Measurements from ENCODE around the gene TBPL1.
"Not testable (repeated sequence)": the region's sequence is repeated elsewhere in the genome, so short reads cannot be mapped to it uniquely, and the experiment has no call there.

The TBPL1 gene

DNA sequence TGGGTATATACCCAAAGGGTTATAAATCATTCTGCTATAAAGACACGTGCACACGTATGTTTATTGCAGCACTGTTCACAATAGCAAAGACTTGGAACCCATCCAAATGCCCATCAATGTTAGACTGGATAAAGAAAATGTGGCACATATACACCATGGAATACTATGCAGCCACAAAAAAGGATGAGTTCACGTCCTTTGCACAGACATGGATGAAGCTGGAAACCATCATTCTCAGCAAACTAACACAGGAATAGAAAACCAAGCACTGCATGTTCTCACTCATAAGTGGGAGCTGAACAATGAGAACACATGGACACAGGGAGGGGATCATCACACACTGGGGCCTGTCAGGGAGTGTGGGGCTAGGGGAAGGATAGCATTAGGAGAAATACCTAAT lies 16.7 kb upstream of the TBPL1 start:
- not testable (repeated sequence) for H3K4me3 ChIP-seq (ENCODE audit: low read length); H3K36me3 ChIP-seq (ENCODE audit: control insufficient read depth, insufficient read depth, low read length); H3K27ac ChIP-seq (ENCODE audit: low read length); H3K27me3 ChIP-seq (ENCODE audit: control insufficient read depth, insufficient read depth, low read length); H3K4me1 ChIP-seq (ENCODE audit: control insufficient read depth, insufficient read depth, low read length); H3K9me3 ChIP-seq (ENCODE audit: control insufficient read depth, insufficient read depth, low read length); DNase-seq (ENCODE audit: low read depth, low spot score)
- WGBS (ENCODE audit: insufficient coverage, insufficient read length) = no CpG with 5 or more reads among the region's 3 CpGs

- Histone ChIP-seq H3K27ac (ENCODE audit: low read length) (no peak overlapping the region), H3K27me3 (ENCODE audit: control insufficient read depth, insufficient read depth, low read length) (no peaks in the 10 kb centered on the region), H3K4me1 (ENCODE audit: control insufficient read depth, insufficient read depth, low read length) (no peaks in the 10 kb centered on the region), H3K4me3 (ENCODE audit: low read length) (no peak overlapping the region), H3K36me3 (ENCODE audit: control insufficient read depth, insufficient read depth, low read length) (no peaks in the 10 kb centered on the region), H3K9me3 (ENCODE audit: control insufficient read depth, insufficient read depth, low read length) (no peaks in the 10 kb centered on the region)
- no peak for DNase-seq (ENCODE audit: low read depth, low spot score)
Observed at GRCh38 chr6:133937909-133938308, 15.1 kb upstream of the TBPL1 start.

DNA sequence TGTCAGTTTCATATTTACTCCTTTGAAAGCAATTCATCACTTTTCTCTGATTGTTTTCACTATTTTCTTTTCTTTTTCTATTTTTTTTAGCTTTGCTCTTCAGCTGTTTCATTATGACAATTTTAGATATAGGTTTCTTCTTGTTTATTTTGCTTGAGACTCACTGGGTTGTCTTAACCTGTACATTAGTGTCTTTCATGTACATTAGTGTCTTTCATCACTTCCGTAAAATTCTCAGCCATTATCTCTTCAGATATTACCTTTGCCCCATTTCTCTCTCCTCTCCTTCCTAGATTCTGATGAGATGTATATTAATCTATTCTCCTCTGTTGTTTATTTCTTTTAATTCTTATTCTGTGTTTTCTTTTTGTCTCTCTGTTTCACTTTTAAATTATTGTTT lies 14.5 kb upstream of the TBPL1 start:
- H3K27me3 ChIP-seq (ENCODE audit: control insufficient read depth, insufficient read depth, low read length) = no peaks in the 10 kb centered on the region
- no peaks in the 10 kb centered on the region for H3K9me3 ChIP-seq (ENCODE audit: control insufficient read depth, insufficient read depth, low read length)
- DNase-seq (ENCODE audit: low read depth, low spot score) = no peak
- WGBS (ENCODE audit: insufficient coverage, insufficient read length) = no CpG with 5 or more reads among the region's 1 CpG
- H3K4me3 ChIP-seq (ENCODE audit: low read length) = no peak overlapping the region
- H3K4me1 ChIP-seq (ENCODE audit: control insufficient read depth, insufficient read depth, low read length) = no peaks in the 10 kb centered on the region
- H3K36me3 ChIP-seq (ENCODE audit: control insufficient read depth, insufficient read depth, low read length) = no peaks in the 10 kb centered on the region
- H3K27ac ChIP-seq (ENCODE audit: low read length) = no peak overlapping the region

DNA sequence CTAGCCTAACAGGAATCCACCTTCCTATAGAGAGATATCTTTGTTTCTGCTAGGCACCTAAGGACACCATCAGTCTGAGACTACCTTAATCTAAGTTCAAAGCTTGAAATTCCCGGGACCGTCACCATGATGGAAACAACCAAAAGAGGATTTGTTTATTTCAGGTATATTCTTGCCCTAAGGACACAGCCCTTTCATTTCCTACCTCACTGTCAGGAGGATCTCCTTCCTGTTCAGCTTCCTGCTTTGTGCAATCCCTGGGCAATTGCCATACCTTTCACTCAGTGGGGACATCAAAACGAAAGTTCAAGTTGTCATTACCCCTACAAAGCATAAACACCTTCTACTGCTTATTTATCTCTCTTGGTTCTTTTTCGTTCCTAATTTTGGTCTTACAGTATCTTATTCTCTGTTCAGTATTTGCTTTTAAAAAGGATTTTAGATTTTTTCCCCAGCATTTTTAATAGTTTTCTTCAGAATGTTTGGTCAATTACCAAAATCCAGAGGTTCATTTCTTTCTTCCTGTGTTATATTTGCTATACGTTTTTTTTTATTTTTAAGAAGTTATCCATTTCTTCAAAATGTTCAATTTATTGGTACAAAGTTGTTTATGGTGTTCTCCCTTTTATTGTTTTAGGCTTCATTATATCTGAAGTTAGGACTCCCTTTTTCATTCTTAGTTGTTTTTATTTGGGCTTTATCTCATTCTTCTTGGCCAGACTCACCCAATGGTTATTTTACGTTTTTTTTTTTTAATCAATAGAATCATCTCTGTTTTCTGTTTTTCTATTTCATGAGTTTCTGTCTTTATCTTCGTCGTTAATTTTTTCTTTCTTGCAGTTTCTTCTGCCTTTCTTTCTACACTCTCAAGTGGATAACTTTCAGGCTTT lies 13.0 kb upstream of the TBPL1 start:
- WGBS (ENCODE audit: insufficient coverage, insufficient read length) = no CpG with 5 or more reads among the region's 8 CpGs
- no peak for DNase-seq (ENCODE audit: low read depth, low spot score)
- Histone ChIP-seq H3K36me3 (ENCODE audit: control insufficient read depth, insufficient read depth, low read length) (no peaks in the 10 kb centered on the region), H3K27me3 (ENCODE audit: control insufficient read depth, insufficient read depth, low read length) (no peaks in the 10 kb centered on the region), H3K27ac (ENCODE audit: low read length) (no peak overlapping the region), H3K4me1 (ENCODE audit: control insufficient read depth, insufficient read depth, low read length) (peaks cover under 1% of the 10 kb centered on the region; the same call in 1 of the 2 replicates), H3K9me3 (ENCODE audit: control insufficient read depth, insufficient read depth, low read length) (no peaks in the 10 kb centered on the region), H3K4me3 (ENCODE audit: low read length) (no peak overlapping the region)

DNA sequence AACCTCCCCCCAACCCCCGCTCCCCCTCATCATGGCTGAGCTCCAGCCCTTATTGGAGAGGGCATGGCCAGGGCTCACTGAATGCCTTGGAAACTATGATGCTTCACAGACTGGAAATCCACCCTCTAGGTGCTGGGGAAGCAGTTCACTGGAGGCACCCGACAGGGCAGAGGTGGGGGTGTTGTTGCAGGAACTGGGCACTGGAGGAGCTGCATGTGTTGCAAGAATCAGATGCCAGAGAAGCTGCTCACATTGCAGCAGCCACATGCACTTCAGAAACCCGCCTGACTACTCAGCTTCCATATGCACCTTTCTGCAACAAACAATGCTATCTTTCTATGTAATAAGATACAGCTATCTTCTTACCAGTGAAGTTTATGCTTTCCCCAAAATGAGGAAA lies 7.9 kb upstream of the TBPL1 start:
- WGBS (ENCODE audit: insufficient coverage, insufficient read length) = no CpG with 5 or more reads among the region's 3 CpGs
- peaks cover 1% of the 10 kb centered on the region; the same call in 1 of the 2 replicates for H3K4me1 ChIP-seq (ENCODE audit: control insufficient read depth, insufficient read depth, low read length)
- H3K4me3 ChIP-seq (ENCODE audit: low read length) = no peak overlapping the region
- no peaks in the 10 kb centered on the region for H3K9me3 ChIP-seq (ENCODE audit: control insufficient read depth, insufficient read depth, low read length)
- DNase-seq (ENCODE audit: low read depth, low spot score) = no peak
- no peaks in the 10 kb centered on the region for H3K27me3 ChIP-seq (ENCODE audit: control insufficient read depth, insufficient read depth, low read length)
- H3K36me3 ChIP-seq (ENCODE audit: control insufficient read depth, insufficient read depth, low read length) = no peaks in the 10 kb centered on the region
- no peak overlapping the region for H3K27ac ChIP-seq (ENCODE audit: low read length)

GRCh38 chr6:133947302-133947900 lies 5.6 kb upstream of the TBPL1 start:
- H3K27ac ChIP-seq (ENCODE audit: low read length) = no peak overlapping the region
- no peaks in the 10 kb centered on the region for H3K9me3 ChIP-seq (ENCODE audit: control insufficient read depth, insufficient read depth, low read length)
- H3K36me3 ChIP-seq (ENCODE audit: control insufficient read depth, insufficient read depth, low read length) = no peaks in the 10 kb centered on the region
- no peak overlapping the region for H3K4me3 ChIP-seq (ENCODE audit: low read length)
- peaks cover 1% of the 10 kb centered on the region; the same call in 1 of the 2 replicates for H3K4me1 ChIP-seq (ENCODE audit: control insufficient read depth, insufficient read depth, low read length)
- no CpG with 5 or more reads among the region's 1 CpG for WGBS (ENCODE audit: insufficient coverage, insufficient read length)
- H3K27me3 ChIP-seq (ENCODE audit: control insufficient read depth, insufficient read depth, low read length) = no peaks in the 10 kb centered on the region
- no peak for DNase-seq (ENCODE audit: low read depth, low spot score)

DNA sequence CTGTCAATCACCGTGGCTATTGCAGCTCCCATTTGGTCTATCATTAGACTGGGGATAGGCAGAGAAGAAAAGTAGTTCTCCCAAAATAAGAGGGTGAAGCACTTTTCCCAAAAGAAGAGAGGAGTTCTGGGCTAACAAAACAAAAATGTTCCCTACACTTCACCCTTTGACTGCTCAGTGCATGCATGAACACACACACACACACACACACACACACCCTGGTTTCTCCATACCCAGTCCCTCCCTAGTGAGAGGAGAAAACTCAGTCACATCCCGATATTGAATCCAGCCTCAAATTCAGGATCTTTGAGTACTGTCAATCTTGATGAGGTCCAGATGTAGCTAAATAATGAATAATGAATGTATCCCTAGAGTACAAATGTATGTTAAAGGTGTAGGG lies 4.6 kb upstream of the TBPL1 start:
- Histone ChIP-seq H3K27ac (ENCODE audit: low read length) (no peak overlapping the region), H3K4me1 (ENCODE audit: control insufficient read depth, insufficient read depth, low read length) (peaks cover 1% of the 10 kb centered on the region; the same call in 1 of the 2 replicates), H3K36me3 (ENCODE audit: control insufficient read depth, insufficient read depth, low read length) (no peaks in the 10 kb centered on the region), H3K9me3 (ENCODE audit: control insufficient read depth, insufficient read depth, low read length) (no peaks in the 10 kb centered on the region), H3K4me3 (ENCODE audit: low read length) (no peak overlapping the region), H3K27me3 (ENCODE audit: control insufficient read depth, insufficient read depth, low read length) (no peaks in the 10 kb centered on the region)
- no CpG with 5 or more reads among the region's 2 CpGs for WGBS (ENCODE audit: insufficient coverage, insufficient read length)
- DNase-seq (ENCODE audit: low read depth, low spot score) = no peak

GRCh38 chr6:133951227-133951626 lies 1.8 kb upstream of the TBPL1 start:
- no peak overlapping the region for H3K27ac ChIP-seq (ENCODE audit: low read length)

DNA sequence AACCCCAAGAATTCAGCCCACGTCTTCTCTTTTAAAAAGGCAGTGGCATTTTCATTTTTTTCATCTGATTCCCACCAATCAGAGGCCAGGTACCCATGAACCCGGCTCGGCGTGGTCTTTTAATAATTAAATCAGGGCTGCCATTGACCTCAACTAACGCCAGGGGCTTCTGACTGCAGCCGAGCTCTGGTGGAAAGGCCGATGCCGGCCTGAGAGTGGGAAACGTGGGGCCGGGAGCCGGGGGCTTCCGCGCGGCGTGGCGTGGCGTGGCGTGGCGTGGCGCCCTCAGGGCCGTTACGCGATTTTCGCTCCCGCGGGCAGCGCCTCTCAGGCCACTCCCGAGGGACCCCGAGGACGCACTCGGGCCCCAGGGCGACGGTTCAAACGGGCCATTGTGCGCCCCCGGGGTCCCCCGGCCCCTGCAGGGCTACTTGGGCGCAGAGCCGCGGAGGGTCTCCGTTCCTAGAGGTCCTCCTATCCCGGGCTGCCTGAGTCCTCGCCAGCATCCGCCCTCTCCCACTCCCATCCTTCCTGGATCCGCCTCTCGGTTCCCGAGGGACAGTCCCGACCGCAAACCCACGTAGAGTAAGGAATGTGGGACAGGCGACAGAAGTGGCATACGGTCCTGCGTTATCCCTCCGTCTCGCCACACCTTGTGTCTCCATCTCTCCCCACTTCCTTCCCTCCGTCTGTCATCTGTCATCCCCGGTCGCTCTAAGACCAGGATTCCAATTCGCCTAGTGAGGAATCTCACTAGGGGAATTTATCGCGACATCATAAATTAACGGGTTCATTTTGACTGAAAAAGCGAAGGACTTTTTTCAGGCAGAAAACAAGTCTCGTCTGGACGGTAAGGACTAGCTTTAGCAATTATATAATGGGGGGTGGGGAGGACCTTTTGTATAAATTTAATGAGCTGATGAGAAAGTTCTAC lies 876 bp upstream of the TBPL1 start:
- Histone ChIP-seq H3K9me3 (ENCODE audit: control insufficient read depth, insufficient read depth, low read length) (no peaks in the 10 kb centered on the region), H3K4me3 (ENCODE audit: low read length) (peak overlapping the region; percentile 74), H3K4me1 (ENCODE audit: control insufficient read depth, insufficient read depth, low read length) (0 out of 2 replicates have a peak, but pooled peaks cover 1% of the 10 kb centered on the region), H3K36me3 (ENCODE audit: control insufficient read depth, insufficient read depth, low read length) (no peaks in the 10 kb centered on the region), H3K27me3 (ENCODE audit: control insufficient read depth, insufficient read depth, low read length) (no peaks in the 10 kb centered on the region), H3K27ac (ENCODE audit: low read length) (no peak overlapping the region)
- DNase-seq (ENCODE audit: low read depth, low spot score) = no peak
- no CpG with 5 or more reads among the region's 65 CpGs for WGBS (ENCODE audit: insufficient coverage, insufficient read length)

More at GRCh38 chr6:133951227-133951626, 1.8 kb upstream of the TBPL1 start:
- H3K9me3 ChIP-seq (ENCODE audit: control insufficient read depth, insufficient read depth, low read length) = no peaks in the 10 kb centered on the region
- DNase-seq (ENCODE audit: low read depth, low spot score) = no peak
- H3K4me3 ChIP-seq (ENCODE audit: low read length) = no peak overlapping the region
- WGBS (ENCODE audit: insufficient coverage, insufficient read length) = no CpG with 5 or more reads among the region's 4 CpGs
- no peaks in the 10 kb centered on the region for H3K27me3 ChIP-seq (ENCODE audit: control insufficient read depth, insufficient read depth, low read length)
- H3K36me3 ChIP-seq (ENCODE audit: control insufficient read depth, insufficient read depth, low read length) = no peaks in the 10 kb centered on the region
- H3K4me1 ChIP-seq (ENCODE audit: control insufficient read depth, insufficient read depth, low read length) = 0 out of 2 replicates have a peak, but pooled peaks cover 1% of the 10 kb centered on the region

Measured in iPS DF 6.9 (cell line).